Thyroid gland (tissue), 4 donors: Measurements from ENCODE around the gene OR2T8.

Source experiments
- CTCF ChIP-seq, 6 experiments: fragments of 200-600 bp in 3 of 6; fragments of 450-650 bp in 3 of 6; sonication (generic) in 3 of 6; IDR thresholded peaks; one replicate each; pipeline ENCODE4 v1.5.1; 2016 to 2019; ENCODE audit warnings: antibody characterized with exemption in 6 of 6, mild to moderate bottlenecking in 2 of 6, inconsistent platforms in 1 of 6, moderate library complexity in 1 of 6
- POLR2A ChIP-seq, 2 donors: fragments of 450-650 bp; IDR thresholded peaks; one replicate each; pipeline ENCODE4 v1.6.1; 2017; ENCODE audit warnings: antibody characterized with exemption in 2 of 2, mild to moderate bottlenecking in 2 of 2, moderate library complexity in 1 of 2

GRCh38 chr1:247895976-247896375, 24.1 kb upstream of the OR2T8 start:
- no peak for TF ChIP-seq POLR2A (IDR thresholded peaks at IDR 0.05)
- no peak for TF ChIP-seq CTCF (IDR thresholded peaks at IDR 0.05)
